H1 (cell line): ENCODE results near the gene TGFB1I1. TPM values are rescaled to one million over a fixed set of nuclear protein-coding genes. Genes with fewer than 3 reads are reported as not detected.

Source experiments
- CTCF ChIA-PET: fragments of 300-600 bp; sonication (Branson Sonifier 250); formaldehyde crosslinking; loops from one replicate; lab custom pipeline; 2021; ENCODE audit not compliant: partially characterized antibody; lab: Charles Lee
- POLR2A ChIA-PET: fragments of 300-600 bp; sonication (Branson Sonifier 250); formaldehyde crosslinking; loops from one replicate; lab custom pipeline; 2021; ENCODE audit warnings: inconsistent platforms; ENCODE audit not compliant: partially characterized antibody; lab: Charles Lee
- DNase-seq, 2 experiments: peaks; one replicate each; pipeline versions ENCODE4 v3.0.0 to v3.0.0-alpha.2; 2010 to 2022; ENCODE audit warnings: low spot score in 2 of 2, low read depth in 1 of 2, mixed read lengths in 1 of 2
- FAIRE-seq: peaks from 2 replicates; lab custom pipeline; 2011; peaks lifted over from hg19 to GRCh38; lab: Jason Lieb, UNC
- H2AFZ ChIP-seq: 2 replicates; pipeline ENCODE4 v1.8.1; 2012; ENCODE audit warnings: low read length, inconsistent platforms
- H2AK5ac ChIP-seq: 2 replicates; pipeline ENCODE4 v1.6.1; 2013; ENCODE audit warnings: low read depth, low read length
- H2BK120ac ChIP-seq: replicated peaks from 2 replicates; pipeline ENCODE3; 2013; ENCODE audit warnings: low read depth, low read length, inconsistent platforms
- H2BK12ac ChIP-seq: 2 replicates; pipeline ENCODE4 v1.6.1; 2013; ENCODE audit warnings: low read depth, low read length
- H2BK15ac ChIP-seq: 2 replicates; pipeline ENCODE4 v1.6.1; 2013; ENCODE audit warnings: low read length
- H2BK20ac ChIP-seq: 2 replicates; pipeline ENCODE4 v1.6.1; 2013; ENCODE audit warnings: low read length
- H2BK5ac ChIP-seq: 2 replicates; pipeline ENCODE4 v1.6.1; 2013; ENCODE audit warnings: low read depth, low read length
- H3K14ac ChIP-seq: 2 replicates; pipeline ENCODE4 v1.6.1; 2013; ENCODE audit warnings: inconsistent platforms; ENCODE audit not compliant: insufficient read length
- H3K18ac ChIP-seq: 2 replicates; pipeline ENCODE4 v1.6.1; 2013; ENCODE audit warnings: low read length; ENCODE audit errors: extremely low read depth
- H3K23ac ChIP-seq: 2 replicates; pipeline ENCODE4 v1.6.1; 2013; ENCODE audit warnings: inconsistent platforms; ENCODE audit not compliant: insufficient read length
- H3K23me2 ChIP-seq: 2 replicates; pipeline ENCODE4 v1.6.1; 2013; ENCODE audit warnings: low read depth, low read length
- H3K27ac ChIP-seq: 2 replicates; pipeline ENCODE4 v1.6.1; 2011; ENCODE audit warnings: low read depth, low read length, inconsistent platforms
- H3K27me3 ChIP-seq, 4 experiments: replicated peaks in 1 of 4; 1 replicate in 1 of 4; 2 replicates in 3 of 4; pipeline versions ENCODE4 v1.6.1 to v1.8.1; 2011 to 2013; ENCODE audit warnings: low read length in 3 of 4, mild to moderate bottlenecking in 3 of 4, inconsistent platforms in 2 of 4, mixed read lengths in 2 of 4, moderate library complexity in 1 of 4; ENCODE audit not compliant: control insufficient read depth in 3 of 4, insufficient read depth in 3 of 4; ENCODE audit errors: extremely low read depth in 1 of 4
- H3K36me3 ChIP-seq, 4 experiments: 2 replicates each; pipeline versions ENCODE4 v1.6.1 to v1.8.1; 2011 to 2013; ENCODE audit warnings: mild to moderate bottlenecking in 4 of 4, low read length in 3 of 4, moderate library complexity in 2 of 4, control low read depth in 1 of 4, inconsistent platforms in 1 of 4; ENCODE audit not compliant: insufficient read depth in 4 of 4, control insufficient read depth in 2 of 4
- H3K4ac ChIP-seq: replicated peaks from 2 replicates; pipeline ENCODE3; 2013; ENCODE audit warnings: low read length, low read depth, mixed read lengths, inconsistent platforms; ENCODE audit not compliant: insufficient read length
- H3K4me1 ChIP-seq, 4 experiments: replicated peaks in 1 of 4; 1 replicate in 1 of 4; 2 replicates in 3 of 4; pipeline versions ENCODE4 v1.6.1 to v1.8.1; 2011 to 2013; ENCODE audit warnings: low read length in 3 of 4, inconsistent platforms in 2 of 4, mixed read lengths in 1 of 4; ENCODE audit not compliant: insufficient read depth in 4 of 4, control insufficient read depth in 3 of 4
- H3K4me2 ChIP-seq, 2 experiments: 2 replicates each; pipeline versions ENCODE4 v1.6.1 to v1.8.1; 2011 to 2013; ENCODE audit warnings: low read depth in 2 of 2, low read length in 2 of 2, control low read depth in 1 of 2, inconsistent platforms in 1 of 2, mild to moderate bottlenecking in 1 of 2; ENCODE audit not compliant: insufficient read depth in 1 of 2
- H3K4me3 ChIP-seq, 4 experiments: fragments of 200-600, 300-600 bp in 1 of 4; sonication (generic), shearing (Covaris generic), sonication (Bioruptor Twin) in 1 of 4; 2 replicates each; pipeline versions ENCODE4 v1.5.1 to v1.8.1; 2011 to 2016; ENCODE audit warnings: low read length in 4 of 4, low read depth in 3 of 4, control low read depth in 2 of 4, inconsistent platforms in 2 of 4, mild to moderate bottlenecking in 2 of 4, mixed read lengths in 1 of 4, moderate library complexity in 1 of 4; ENCODE audit not compliant: insufficient read depth in 2 of 4; ENCODE audit errors: extremely low read depth in 1 of 4
- H3K56ac ChIP-seq: replicated peaks from 2 replicates; pipeline ENCODE3; 2013; ENCODE audit warnings: low read depth, mild to moderate bottlenecking, mixed read lengths, low read length, inconsistent platforms; ENCODE audit not compliant: insufficient read length
- H3K79me1 ChIP-seq: 2 replicates; pipeline ENCODE4 v1.6.1; 2013; ENCODE audit warnings: low read depth, low read length, control low read depth
- H3K79me2 ChIP-seq, 2 experiments: 2 replicates each; pipeline versions ENCODE4 v1.6.1 to v1.8.1; 2012 to 2013; ENCODE audit warnings: low read length in 2 of 2, mild to moderate bottlenecking in 2 of 2, inconsistent platforms in 1 of 2; ENCODE audit not compliant: insufficient read depth in 2 of 2, control insufficient read depth in 1 of 2
- H3K9ac ChIP-seq, 4 experiments: replicated peaks in 1 of 4; 1 replicate in 1 of 4; 2 replicates in 3 of 4; pipeline versions ENCODE4 v1.6.1 to v1.8.1; 2011 to 2013; ENCODE audit warnings: low read depth in 3 of 4, low read length in 3 of 4, control low read depth in 2 of 4, mild to moderate bottlenecking in 2 of 4, moderate library complexity in 2 of 4, inconsistent platforms in 1 of 4; ENCODE audit errors: extremely low read depth in 1 of 4
- H3K9me3 ChIP-seq, 2 experiments: 2 replicates each; pipeline versions ENCODE4 v1.6.1 to v1.8.1; 2012 to 2013; ENCODE audit warnings: mild to moderate bottlenecking in 2 of 2, moderate library complexity in 2 of 2, control low read depth in 1 of 2, inconsistent platforms in 1 of 2, low read depth in 1 of 2, low read length in 1 of 2, mixed read lengths in 1 of 2; ENCODE audit not compliant: insufficient read depth in 2 of 2
- H4K20me1 ChIP-seq, 2 experiments: replicated peaks in 1 of 2; 2 replicates each; pipeline versions ENCODE3 to v1.8.1; 2011 to 2013; ENCODE audit warnings: inconsistent platforms in 2 of 2, low read length in 2 of 2, mild to moderate bottlenecking in 1 of 2; ENCODE audit not compliant: insufficient read depth in 2 of 2, control insufficient read depth in 1 of 2
- H4K5ac ChIP-seq: 2 replicates; pipeline ENCODE4 v1.6.1; 2013; ENCODE audit warnings: low read length, low read depth, mixed read lengths, inconsistent platforms; ENCODE audit not compliant: insufficient read length
- H4K8ac ChIP-seq: 2 replicates; pipeline ENCODE4 v1.8.0; 2013; ENCODE audit warnings: mild to moderate bottlenecking, moderate library complexity, low read length, inconsistent platforms; ENCODE audit not compliant: insufficient read depth; ENCODE audit errors: extremely low read depth
- H4K91ac ChIP-seq: replicated peaks from 2 replicates; pipeline ENCODE3; 2013; ENCODE audit warnings: low read length, mixed read lengths, inconsistent platforms; ENCODE audit not compliant: insufficient read length
- BRCA1 ChIP-seq: IDR thresholded peaks from 2 replicates; pipeline ENCODE4 v1.6.1; 2012; ENCODE audit warnings: low read depth, low read length, improper control_type of control experiment
- CHD1 ChIP-seq: IDR thresholded peaks from 2 replicates; pipeline ENCODE4 v1.6.1; 2012; ENCODE audit warnings: low read depth, low read length, improper control_type of control experiment
- CREB1 ChIP-seq: IDR thresholded peaks from 2 replicates; pipeline ENCODE4 v1.6.1; 2012; ENCODE audit warnings: inconsistent platforms
- EGR1 ChIP-seq: IDR thresholded peaks from 2 replicates; pipeline ENCODE4 v1.6.1; 2011; ENCODE audit warnings: low read depth, low read length, borderline replicate concordance
- JUND ChIP-seq: IDR thresholded peaks from 2 replicates; pipeline ENCODE4 v1.6.1; 2011; ENCODE audit warnings: mild to moderate bottlenecking, improper control_type of control experiment, low read length
- NRF1 ChIP-seq: IDR thresholded peaks from 2 replicates; pipeline ENCODE4 v1.6.1; 2011; ENCODE audit warnings: mild to moderate bottlenecking, low read depth, low read length, improper control_type of control experiment
- POLR2AphosphoS5 ChIP-seq: IDR thresholded peaks from 2 replicates; pipeline ENCODE4 v1.6.1; 2011; ENCODE audit warnings: low read depth, low read length
- SP1 ChIP-seq: IDR thresholded peaks from 2 replicates; pipeline ENCODE4 v1.6.1; 2011; ENCODE audit warnings: low read depth, low read length
- SP2 ChIP-seq: IDR thresholded peaks from 2 replicates; pipeline ENCODE4 v1.6.1; 2012; ENCODE audit warnings: mild to moderate bottlenecking, low read length, inconsistent platforms
- SUZ12 ChIP-seq: fragments of 200-600 bp; sonication (generic); IDR thresholded peaks from 2 replicates; pipeline ENCODE4 v1.6.1; 2012; ENCODE audit warnings: mild to moderate bottlenecking, inconsistent platforms, low read length, moderate library complexity, mixed read lengths
- TAF7 ChIP-seq: optimal IDR thresholded peaks from 2 replicates; pipeline ENCODE3; 2011; ENCODE audit warnings: low read depth, mild to moderate bottlenecking, inconsistent platforms, low read length, moderate library complexity, borderline replicate concordance
- WGBS, 2 experiments: shearing (Covaris generic) in 1 of 2; methylation state at CpG; one replicate each; pipeline versions ENCODE4 v1.1.6 to v1.1.7; 2013 to 2015; ENCODE audit warnings: low lambda C conversion rate in 2 of 2, mixed read lengths in 2 of 2, inconsistent platforms in 1 of 2, low coverage in 1 of 2, missing lambda C conversion rate in 1 of 2; ENCODE audit not compliant: insufficient replicate concordance in 2 of 2, insufficient coverage in 1 of 2, insufficient read length in 1 of 2; ENCODE audit errors: extremely low coverage in 1 of 2, missing lambda C conversion rate in 1 of 2; 5-methylcytosine and 5-hydroxymethylcytosine counted together
- polyA plus RNA-seq, 7 experiments: library from polyadenylated mRNA; depleted of rRNA in 3 of 7; stranded (reverse) in 5 of 7; unstranded in 2 of 7; fragments of >200 nt in 5 of 7; fragments of 200-250 nt in 2 of 7; gene quantifications; 1 replicate in 5 of 7; 2 replicates in 1 of 7; 4 replicates in 1 of 7; pipeline versions ENCODE4 v1.2.1 to v1.2.3, GENCODE V29; 2011 to 2013; ENCODE audit warnings: missing spikeins in 2 of 7, mixed read lengths in 2 of 7
- total RNA-seq: library from RNA; stranded (reverse); fragmentation: NEBNext Ultra II Directional; extraction: Animal tissue kit (Norgen Biotek cat#: 25700); gene quantifications from 2 replicates; pipeline ENCODE4 v1.2.1, GENCODE V29; 2021

The TGFB1I1 gene
- total and polyA plus RNA-seq, 2 of the 8 experiments (the other 6 are each of a cell fraction or from before 2014, with no cell fraction given) = 5.6 to 5.8 TPM

- peak overlapping the region; percentile 97 for H2BK5ac ChIP-seq
- H4K5ac ChIP-seq = peak overlapping the region; percentile 99
- H3K4me1 ChIP-seq = peaks cover 0 to 16% (median 6%) of the 10 kb centered on the region in 4 experiments; a peak in 5 of 7 replicates
- FAIRE-seq = no peak
- H3K4me2 ChIP-seq = peak overlapping the region; percentile 88 to 98
- H3K79me2 ChIP-seq = peaks cover 0 to 27% of the 10 kb centered on the region in 2 experiments; a peak in 2 of 4 replicates
- peak overlapping the region; percentile 100; the same call in 1 of the 2 replicates for H4K8ac ChIP-seq
- 9% methylated on average over 39 of the region's 61 CpGs; no CpG with 5 or more reads in 1 of the 2 experiments for WGBS, 2 experiments
- peak overlapping the region; percentile 91 to 99 (median 99) for H3K9ac ChIP-seq
- H3K4ac ChIP-seq = no peak overlapping the region
- no peak overlapping the region for H2BK15ac ChIP-seq
- no peak overlapping the region for H3K14ac ChIP-seq
- H3K18ac ChIP-seq = peak overlapping the region; percentile 96; the same call in 1 of the 2 replicates
- no peak overlapping the region for H3K23ac ChIP-seq
- ChIA-PET CTCF (interaction anchor here (0.7 to 2.7 kb wide), 32 partner anchors 8 to 417 kb away, joined by 3 to 35 read pairs (median 4); partner anchors contain the start of genes AHSP, TGFB1I1 and ZNF267), POLR2A (interaction anchor here (0.6 to 4.5 kb wide), 16 partner anchors 8 to 386 kb away, joined by 3 to 40 read pairs (median 4); partner anchors contain the start of genes FUS, KAT8, TGFB1I1 and ZNF646)
- no peaks in the 10 kb centered on the region for H3K27me3 ChIP-seq
- peaks cover 11% of the 10 kb centered on the region; the same call in 1 of the 2 replicates for H3K23me2 ChIP-seq
- H2BK12ac ChIP-seq = peak overlapping the region; percentile 94; the same call in 1 of the 2 replicates
- H3K36me3 ChIP-seq = peaks cover 0 to 13% (median 0%) of the 10 kb centered on the region in 4 experiments; a peak in 2 of 8 replicates
- peak overlapping the region; percentile 43; the same call in 1 of the 2 replicates for H2AFZ ChIP-seq
- peak overlapping the region; percentile 98 for H4K91ac ChIP-seq
- peaks cover 14 to 20% of the 10 kb centered on the region in 2 experiments for H4K20me1 ChIP-seq
- H2AK5ac ChIP-seq = no peak overlapping the region
- no peak overlapping the region for H2BK120ac ChIP-seq
- no peak overlapping the region for H2BK20ac ChIP-seq
- no peaks in the 10 kb centered on the region for H3K9me3 ChIP-seq
- peak overlapping the region; percentile 99 for H3K27ac ChIP-seq
- H3K56ac ChIP-seq = peak overlapping the region; percentile 94
- H3K79me1 ChIP-seq = peaks cover 8% of the 10 kb centered on the region
- H3K4me3 ChIP-seq = peak overlapping the region; percentile 70 to 85 (median 76)
- DNase-seq = peak; percentile 99 to 100
- TF ChIP-seq CHD1 (no peak), POLR2AphosphoS5 (peak; percentile 11; the same call in 1 of the 2 replicates), BRCA1 (no peak), CREB1 (peak; percentile 44), NRF1 (peak; percentile 95), JUND (no peak), EGR1 (no peak; the same call in 1 of the 2 replicates), SUZ12 (no peak), SP2 (no peak), SP1 (peak; percentile 3; the same call in 1 of the 2 replicates), TAF7 (no peak)
Observed at GRCh38 chr16:31459687-31460581, 12.0 kb upstream of the TGFB1I1 start.
